Measurements from ENCODE around the gene COL23A1. TPM values are rescaled to one million over a fixed set of nuclear protein-coding genes. Genes with fewer than 3 reads are reported as not detected.
A peak's percentile ranks its signal among the peaks of the same experiment; 100 is the strongest.

Gene COL23A1
- total RNA-seq, 1 experiment from 2014 or later: 15.0 TPM

- H3K9me3 Mint-ChIP-seq: peaks cover 16% of the 10 kb centered on the region
- POLR2A ChIA-PET: no interaction called here
- H3K36me3 Mint-ChIP-seq: peaks cover 6% of the 10 kb centered on the region; the same call in 1 of the 2 replicates
- ATAC-seq (no peak), DNase-seq (ENCODE audit: low spot score) (no peak)
- no peak overlapping the region for H3K4me3 Mint-ChIP-seq
- no peak for TF ChIP-seq TCF7 (CRISPR knock-in tag; IDR thresholded peaks at IDR 0.05; ENCODE audit: low read depth)
- no peak for TF ChIP-seq ZNF121 (CRISPR knock-in tag; IDR thresholded peaks at IDR 0.05)
- no peak for TF ChIP-seq NFE2L1 (CRISPR knock-in tag; IDR thresholded peaks at IDR 0.05)
- no peak for TF ChIP-seq ESRRA (CRISPR knock-in tag; IDR thresholded peaks at IDR 0.05; ENCODE audit: borderline replicate concordance)
- H3K27ac Mint-ChIP-seq: peak overlapping the region; percentile 24; the same call in 1 of the 2 replicates
- H3K4me1 Mint-ChIP-seq: peaks cover 4% of the 10 kb centered on the region
- CTCF ChIA-PET: interaction anchor here (0.6 to 3.5 kb wide), 10 partner anchors 11 to 553 kb away, joined by 3 to 34 read pairs (median 4); partner anchors contain the start of gene COL23A1
- H3K27me3 Mint-ChIP-seq (ENCODE audit: low read depth): peaks cover 8% of the 10 kb centered on the region
These were observed 311.0 kb downstream of the COL23A1 start for GRCh38 chr5:178279026-178279722.

DNA sequence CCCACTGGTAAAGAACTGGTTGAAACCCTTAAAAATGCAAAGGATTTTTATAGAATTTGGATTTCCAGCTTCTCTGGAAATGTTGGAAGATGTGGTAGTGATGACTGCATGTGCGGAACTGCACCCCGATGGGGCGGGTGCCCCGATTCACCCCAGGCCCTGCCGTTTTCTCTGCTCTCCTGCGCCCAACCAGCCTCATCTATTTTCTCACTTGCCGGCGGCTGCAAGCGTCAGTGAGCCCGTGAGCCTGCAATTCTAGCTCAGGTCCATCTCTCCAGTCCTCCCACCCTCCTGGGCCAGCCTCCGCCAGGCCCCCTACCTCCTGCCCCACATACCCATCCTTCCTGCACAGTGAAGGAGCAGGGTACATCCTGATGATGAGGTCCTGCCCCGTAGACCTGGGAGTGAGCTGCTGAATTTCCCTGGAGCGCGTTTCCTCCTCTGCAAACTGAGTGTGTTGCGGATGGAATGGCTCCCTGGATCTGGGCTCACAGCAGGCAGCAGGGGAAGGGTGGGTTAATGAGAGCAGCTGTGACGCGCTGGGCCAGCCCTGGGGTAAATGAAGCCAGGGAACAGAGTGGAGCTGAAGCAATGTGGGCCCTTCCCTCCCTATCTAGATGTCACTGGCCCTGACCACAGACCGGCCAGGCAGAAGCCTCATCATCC, 311.7 kb downstream of the COL23A1 start:
- Mint-ChIP-seq H3K4me3 (no peak overlapping the region), H3K27ac (no peak overlapping the region), H3K9me3 (peaks cover 11% of the 10 kb centered on the region), H3K27me3 (ENCODE audit: low read depth) (peaks cover 8% of the 10 kb centered on the region), H3K4me1 (peaks cover 4% of the 10 kb centered on the region), H3K36me3 (peaks cover 6% of the 10 kb centered on the region; the same call in 1 of the 2 replicates)
- ChIA-PET POLR2A (no interaction called here), CTCF (interaction anchor here (0.6 to 3.5 kb wide), 7 partner anchors 12 to 553 kb away, joined by 3 to 34 read pairs (median 4); partner anchors contain the start of gene COL23A1)
- ATAC-seq (no peak), DNase-seq (ENCODE audit: low spot score) (no peak)
- TF ChIP-seq NR3C1 (CRISPR knock-in tag; conservative IDR thresholded peaks at IDR 0.05; ENCODE audit: low read depth) (no peak), JAZF1 (CRISPR knock-in tag; IDR thresholded peaks at IDR 0.05) (no peak), TCF7 (CRISPR knock-in tag; IDR thresholded peaks at IDR 0.05; ENCODE audit: low read depth) (no peak), TP53 (CRISPR knock-in tag; IDR thresholded peaks at IDR 0.05) (no peak), ZSCAN18 (CRISPR knock-in tag; IDR thresholded peaks at IDR 0.05) (no peak), TEAD1 (CRISPR knock-in tag; IDR thresholded peaks at IDR 0.05) (no peak), RELA (CRISPR knock-in tag; IDR thresholded peaks at IDR 0.05; ENCODE audit: borderline replicate concordance) (no peak)

DNA sequence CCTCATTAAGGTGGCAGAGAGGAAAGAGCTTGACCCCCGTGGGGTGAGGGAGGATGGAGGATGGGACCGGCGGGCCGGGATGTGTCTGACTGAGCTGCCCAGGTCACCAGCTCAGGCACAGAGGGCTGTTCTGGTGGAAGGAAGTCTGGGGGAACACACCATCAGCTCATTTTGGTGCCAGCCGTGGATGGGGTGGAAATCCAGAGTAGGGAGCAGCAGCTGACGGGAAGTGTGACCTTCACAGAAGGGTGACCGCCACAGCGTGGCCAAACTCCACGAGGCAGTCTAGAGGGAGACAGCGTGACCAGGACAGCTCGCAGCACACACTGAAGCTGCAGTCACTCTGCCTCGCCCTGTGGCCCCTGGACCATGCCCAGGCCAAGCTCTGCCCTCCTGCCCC, 312.3 kb downstream of the COL23A1 start:
- H3K27ac Mint-ChIP-seq: 0 out of 2 replicates have a peak overlapping the region, but pooled peaks have one; percentile 61
- POLR2A ChIA-PET: no interaction called here

GRCh38 chr5:178277346-178277745, 312.8 kb downstream of the COL23A1 start:
- no peak for ATAC-seq
- DNase-seq (ENCODE audit: low spot score): no peak
- H3K9me3 Mint-ChIP-seq: peaks cover 7% of the 10 kb centered on the region; the same call in 1 of the 2 replicates
- H3K27me3 Mint-ChIP-seq (ENCODE audit: low read depth): peaks cover 8% of the 10 kb centered on the region
- CTCF ChIA-PET: interaction anchor here (0.9 to 3.4 kb wide), 2 partner anchors 43 to 313 kb away, joined by 4 to 16 read pairs; partner anchors contain the start of gene COL23A1
- peaks cover 4% of the 10 kb centered on the region for H3K4me1 Mint-ChIP-seq
- POLR2A ChIA-PET: no interaction called here
- H3K4me3 Mint-ChIP-seq: no peak overlapping the region
- H3K27ac Mint-ChIP-seq: no peak overlapping the region
- H3K36me3 Mint-ChIP-seq: peaks cover 6% of the 10 kb centered on the region; the same call in 1 of the 2 replicates
- TF ChIP-seq RELA (CRISPR knock-in tag; IDR thresholded peaks at IDR 0.05; ENCODE audit: borderline replicate concordance) (no peak), ATF2 (CRISPR knock-in tag; IDR thresholded peaks at IDR 0.05; ENCODE audit: borderline replicate concordance, low read depth) (no peak), PRRX2 (CRISPR knock-in tag; IDR thresholded peaks at IDR 0.05) (no peak), PRDM15 (CRISPR knock-in tag; IDR thresholded peaks at IDR 0.05) (no peak), RORB (CRISPR knock-in tag; IDR thresholded peaks at IDR 0.05) (no peak), GABPB1 (CRISPR knock-in tag; IDR thresholded peaks at IDR 0.05) (no peak), KAT7 (CRISPR knock-in tag; IDR thresholded peaks at IDR 0.05; ENCODE audit: borderline replicate concordance) (no peak)

More for the DNA sequence above, 312.3 kb downstream of the COL23A1 start:
- ATAC-seq: no peak
- peaks cover 7% of the 10 kb centered on the region; the same call in 1 of the 2 replicates for H3K9me3 Mint-ChIP-seq
- CTCF ChIA-PET: interaction anchor here (0.9 to 3.4 kb wide), 2 partner anchors 43 to 312 kb away, joined by 4 to 16 read pairs; partner anchors contain the start of gene COL23A1
- no peak for TF ChIP-seq ZNF396 (CRISPR knock-in tag; IDR thresholded peaks at IDR 0.05; ENCODE audit: borderline replicate concordance)
- TF ChIP-seq SP1 (CRISPR knock-in tag; conservative IDR thresholded peaks at IDR 0.05): no peak
- TF ChIP-seq ATF1 (CRISPR knock-in tag; IDR thresholded peaks at IDR 0.05): no peak
- no peak for TF ChIP-seq GABPB1 (CRISPR knock-in tag; IDR thresholded peaks at IDR 0.05)
- no peak for TF ChIP-seq ZNF138 (CRISPR knock-in tag; conservative IDR thresholded peaks at IDR 0.05)
- TF ChIP-seq, protein P1, sequence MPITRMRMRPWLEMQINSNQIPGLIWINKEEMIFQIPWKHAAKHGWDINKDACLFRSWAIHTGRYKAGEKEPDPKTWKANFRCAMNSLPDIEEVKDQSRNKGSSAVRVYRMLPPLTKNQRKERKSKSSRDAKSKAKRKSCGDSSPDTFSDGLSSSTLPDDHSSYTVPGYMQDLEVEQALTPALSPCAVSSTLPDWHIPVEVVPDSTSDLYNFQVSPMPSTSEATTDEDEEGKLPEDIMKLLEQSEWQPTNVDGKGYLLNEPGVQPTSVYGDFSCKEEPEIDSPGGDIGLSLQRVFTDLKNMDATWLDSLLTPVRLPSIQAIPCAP (CRISPR knock-in tag; IDR thresholded peaks at IDR 0.05): no peak
- H3K27me3 Mint-ChIP-seq (ENCODE audit: low read depth): peaks cover 8% of the 10 kb centered on the region
- no peak overlapping the region for H3K4me3 Mint-ChIP-seq
- no peak for DNase-seq (ENCODE audit: low spot score)
- peaks cover 6% of the 10 kb centered on the region; the same call in 1 of the 2 replicates for H3K36me3 Mint-ChIP-seq
- H3K4me1 Mint-ChIP-seq: peaks cover 4% of the 10 kb centered on the region
